ENCODE results near the gene RUFY3. TPM values are rescaled to one million over a fixed set of nuclear protein-coding genes. Genes with fewer than 3 reads are reported as not detected.

RUFY3 gene
- total and polyA plus RNA-seq, 9 of the 15 experiments (the other 6 are each of a cell fraction or from before 2014, with no cell fraction given): 4.2 to 31.1 (median 21.5) TPM

GRCh38 chr4:70705183-70706043, 16.4 kb upstream of the RUFY3 start (continued):
- TF ChIP-seq TRIM25 (IDR thresholded peaks at IDR 0.05; ENCODE audit: borderline replicate concordance) (no peak), NFE2L1 (tag; IDR thresholded peaks at IDR 0.05; ENCODE audit: borderline replicate concordance, low read depth) (no peak), ZNF232 (CRISPR knock-in tag; IDR thresholded peaks at IDR 0.05) (no peak), POLR2A (conservative IDR thresholded peaks at IDR 0.05) (peak; percentile 67), SAFB (IDR thresholded peaks at IDR 0.05; ENCODE audit: borderline replicate concordance, low read depth, low read length) (no peak), THRB (CRISPR knock-in tag; conservative IDR thresholded peaks at IDR 0.05) (no peak), U2AF2 (optimal IDR thresholded peaks at IDR 0.05; ENCODE audit: low read depth, low read length) (no peak), XRCC3 (IDR thresholded peaks at IDR 0.05) (no peak), NR0B1 (IDR thresholded peaks at IDR 0.05; ENCODE audit: partially characterized antibody) (no peak), ZNF436 (CRISPR knock-in tag; IDR thresholded peaks at IDR 0.05) (no peak), SMARCB1 (IDR thresholded peaks at IDR 0.05; ENCODE audit: insufficient read length, low read depth) (no peak), ZBTB26 (CRISPR knock-in tag; IDR thresholded peaks at IDR 0.05) (no peak), CUX1 (CRISPR knock-in tag; IDR thresholded peaks at IDR 0.05) (no peak), HOMEZ (CRISPR knock-in tag; IDR thresholded peaks at IDR 0.05) (no peak)

All from K562 (cell line).